Thoracic aorta (tissue), 2 donors: Measurements from ENCODE around the gene FETUB. TPM values are rescaled to one million over a fixed set of nuclear protein-coding genes. Genes with fewer than 3 reads are reported as not detected.
"Not testable (repeated sequence)": the region's sequence is repeated elsewhere in the genome, so short reads cannot be mapped to it uniquely, and the experiment has no call there.

Experiments used
- ATAC-seq: fragments of 150-250 bp; one replicate; pipeline ENCODE4 v1.8.0; 2017; ENCODE audit warnings: low read depth; ENCODE audit not compliant: insufficient number of reproducible peaks, low FRiP score
- DNase-seq: peaks from one replicate; pipeline ENCODE4 v3.0.0-alpha.2; 2020; ENCODE audit warnings: low spot score
- H3K27ac ChIP-seq, 2 donors: fragments of 200-600 bp; sonication (generic); 1 replicate in 1 of 2; 2 replicates in 1 of 2; pipeline ENCODE4 v1.5.1; 2016; ENCODE audit warnings: mild to moderate bottlenecking in 2 of 2, moderate library complexity in 2 of 2
- H3K27me3 ChIP-seq: fragments of 200-600 bp; sonication (generic); replicated peaks from 2 replicates; pipeline ENCODE4 v1.6.0; 2016; ENCODE audit warnings: mild to moderate bottlenecking; ENCODE audit not compliant: insufficient read depth
- H3K36me3 ChIP-seq: fragments of 200-600 bp; sonication (generic); one replicate; pipeline ENCODE4 v1.5.1; 2016
- H3K4me1 ChIP-seq, 2 donors: fragments of 200-600 bp; sonication (generic); 1 replicate in 1 of 2; 2 replicates in 1 of 2; pipeline versions ENCODE4 v1.5.1 to v1.6.0; 2016; ENCODE audit warnings: low read depth in 2 of 2, mild to moderate bottlenecking in 1 of 2; ENCODE audit not compliant: control insufficient read depth in 1 of 2
- H3K4me3 ChIP-seq: fragments of 200-600 bp; sonication (generic); 2 replicates; pipeline ENCODE4 v1.5.1; 2016; ENCODE audit warnings: mild to moderate bottlenecking
- H3K9me3 ChIP-seq: fragments of 200-600 bp; sonication (generic); 2 replicates; pipeline ENCODE4 v1.5.1; 2016
- CTCF ChIP-seq: fragments of 200-600 bp; sonication (generic); IDR thresholded peaks from one replicate; pipeline ENCODE4 v1.5.1; 2019; ENCODE audit warnings: antibody characterized with exemption
- total RNA-seq, 2 donors: library from RNA; depleted of rRNA; stranded (reverse); fragments of >200 nt; gene quantifications; one replicate each; pipeline versions ENCODE4 v1.1.0 to v1.2.3, GENCODE V29; 2016

Gene FETUB
- total RNA-seq, 2 donors from 2014 or later = not detected

GRCh38 chr3:186679151-186679550, 39.0 kb downstream of the FETUB start:
- Histone ChIP-seq H3K4me3 (no peak overlapping the region), H3K4me1 (no peaks in the 10 kb centered on the region), H3K9me3 (no peaks in the 10 kb centered on the region), H3K36me3 (no peaks in the 10 kb centered on the region), H3K27me3 (no peaks in the 10 kb centered on the region), H3K27ac (no peak overlapping the region)
- DNase-seq (no peak), ATAC-seq (no peak)
- no peak for TF ChIP-seq CTCF

GRCh38 chr3:186680869-186681268, 40.7 kb downstream of the FETUB start:
- no peaks in the 10 kb centered on the region for H3K36me3 ChIP-seq
- no peak for TF ChIP-seq CTCF
- ATAC-seq (no peak), DNase-seq (no peak)
- H3K4me3 ChIP-seq = no peak overlapping the region
- H3K27me3 ChIP-seq = no peaks in the 10 kb centered on the region
- no peak overlapping the region for H3K27ac ChIP-seq
- H3K9me3 ChIP-seq = no peaks in the 10 kb centered on the region
- H3K4me1 ChIP-seq = no peaks in the 10 kb centered on the region

- Histone ChIP-seq H3K4me3 (no peak overlapping the region), H3K9me3 (no peaks in the 10 kb centered on the region), H3K27me3 (no peaks in the 10 kb centered on the region), H3K27ac (no peak overlapping the region), H3K4me1 (no peaks in the 10 kb centered on the region), H3K36me3 (no peaks in the 10 kb centered on the region)
- DNase-seq (no peak), ATAC-seq (no peak)
- TF ChIP-seq CTCF = no peak
Observed at GRCh38 chr3:186682812-186683211, 42.6 kb downstream of the FETUB start.

GRCh38 chr3:186683979-186684378, 43.8 kb downstream of the FETUB start:
- Histone ChIP-seq H3K27me3 (no peaks in the 10 kb centered on the region), H3K27ac (no peak overlapping the region), H3K4me3 (no peak overlapping the region), H3K4me1 (no peaks in the 10 kb centered on the region), H3K9me3 (no peaks in the 10 kb centered on the region), H3K36me3 (no peaks in the 10 kb centered on the region)
- no peak for TF ChIP-seq CTCF
- no peak for ATAC-seq
- no peak for DNase-seq

GRCh38 chr3:186686475-186686874, 46.3 kb downstream of the FETUB start:
- ATAC-seq, DNase-seq, H3K27ac ChIP-seq, H3K27me3 ChIP-seq, H3K9me3 ChIP-seq, H3K36me3 ChIP-seq, H3K4me3 ChIP-seq, H3K4me1 ChIP-seq: not testable (repeated sequence)

GRCh38 chr3:186687120-186687651, 47.0 kb downstream of the FETUB start:
- H3K4me3 ChIP-seq = no peak overlapping the region
- ATAC-seq (no peak), DNase-seq (no peak)
- no peaks in the 10 kb centered on the region for H3K27me3 ChIP-seq
- H3K36me3 ChIP-seq = no peaks in the 10 kb centered on the region
- no peaks in the 10 kb centered on the region for H3K9me3 ChIP-seq
- TF ChIP-seq CTCF = no peak
- no peak overlapping the region for H3K27ac ChIP-seq
- no peaks in the 10 kb centered on the region for H3K4me1 ChIP-seq

GRCh38 chr3:186690304-186690703, 50.1 kb downstream of the FETUB start:
- not testable (repeated sequence) for H3K9me3 ChIP-seq, H3K4me1 ChIP-seq, H3K36me3 ChIP-seq, DNase-seq, H3K27ac ChIP-seq, H3K4me3 ChIP-seq, H3K27me3 ChIP-seq, ATAC-seq
